Mesendoderm (in vitro differentiated cells): ENCODE measurements around the gene GALNT5.
"Not testable (repeated sequence)": the region's sequence is repeated elsewhere in the genome, so short reads cannot be mapped to it uniquely, and the experiment has no call there.

Experiments
- DNase-seq: peaks from one replicate; pipeline ENCODE4 v3.0.0; 2013
- H2AK5ac ChIP-seq: 2 replicates; pipeline ENCODE4 v1.6.1; 2013; ENCODE audit warnings: low read length, inconsistent platforms
- H2BK120ac ChIP-seq: 2 replicates; pipeline ENCODE4 v1.6.1; 2013; ENCODE audit warnings: low read depth, mild to moderate bottlenecking, low read length, moderate library complexity, mixed read lengths
- H2BK15ac ChIP-seq: replicated peaks from 2 replicates; pipeline ENCODE4 v1.6.1; 2013; ENCODE audit warnings: low read depth, mild to moderate bottlenecking, moderate library complexity
- H2BK5ac ChIP-seq: 2 replicates; pipeline ENCODE4 v1.6.1; 2013; ENCODE audit warnings: low read length, inconsistent platforms
- H3K18ac ChIP-seq: 2 replicates; pipeline ENCODE4 v1.6.1; 2013; ENCODE audit warnings: mild to moderate bottlenecking, low read length, mixed read lengths
- H3K23ac ChIP-seq: one replicate; pipeline ENCODE4 v1.6.1; 2013; ENCODE audit warnings: low read length
- H3K27ac ChIP-seq: 2 replicates; pipeline ENCODE4 v1.5.1; 2013; ENCODE audit warnings: low read depth, mild to moderate bottlenecking, inconsistent platforms, low read length, moderate library complexity
- H3K27me3 ChIP-seq: 2 replicates; pipeline ENCODE4 v1.6.1; 2013; ENCODE audit warnings: low read length, control low read depth, mild to moderate bottlenecking, inconsistent platforms; ENCODE audit not compliant: insufficient read depth, poor library complexity
- H3K36me3 ChIP-seq: 2 replicates; pipeline ENCODE4 v1.6.1; 2013; ENCODE audit warnings: low read length, inconsistent platforms; ENCODE audit not compliant: control insufficient read depth, insufficient read depth
- H3K4ac ChIP-seq: one replicate; pipeline ENCODE4 v1.6.1; 2013; ENCODE audit warnings: low read depth, mild to moderate bottlenecking, low read length, moderate library complexity
- H3K4me1 ChIP-seq: 2 replicates; pipeline ENCODE4 v1.6.1; 2013; ENCODE audit warnings: low read depth, low read length, inconsistent platforms; ENCODE audit not compliant: control insufficient read depth
- H3K4me2 ChIP-seq: 2 replicates; pipeline ENCODE4 v1.6.1; 2013; ENCODE audit warnings: low read length
- H3K4me3 ChIP-seq: 2 replicates; pipeline ENCODE4 v1.5.1; 2013; ENCODE audit warnings: mild to moderate bottlenecking, low read length
- H3K56ac ChIP-seq: one replicate; pipeline ENCODE4 v1.6.1; 2013; ENCODE audit warnings: low read length
- H3K79me1 ChIP-seq: 2 replicates; pipeline ENCODE4 v1.6.1; 2013; ENCODE audit warnings: low read length, inconsistent platforms
- H3K79me2 ChIP-seq: 2 replicates; pipeline ENCODE4 v1.6.1; 2013; ENCODE audit warnings: mild to moderate bottlenecking, low read length; ENCODE audit not compliant: control insufficient read depth, insufficient read depth
- H3K9ac ChIP-seq: 2 replicates; pipeline ENCODE4 v1.6.1; 2013; ENCODE audit warnings: low read length, inconsistent platforms
- H4K5ac ChIP-seq: one replicate; pipeline ENCODE4 v1.6.1; 2013; ENCODE audit warnings: low read length
- H4K8ac ChIP-seq: one replicate; pipeline ENCODE4 v1.6.1; 2013; ENCODE audit warnings: low read depth, mild to moderate bottlenecking, control low read depth, low read length, moderate library complexity
- WGBS: extraction: QIAGEN DNeasy Blood & Tissue Kit; methylation state at CpG from one replicate; pipeline ENCODE4 v1.1.7; 2013; ENCODE audit warnings: low lambda C conversion rate, missing lambda C conversion rate; ENCODE audit not compliant: insufficient coverage; ENCODE audit errors: extremely low coverage; 5-methylcytosine and 5-hydroxymethylcytosine counted together

GALNT5 gene

DNA sequence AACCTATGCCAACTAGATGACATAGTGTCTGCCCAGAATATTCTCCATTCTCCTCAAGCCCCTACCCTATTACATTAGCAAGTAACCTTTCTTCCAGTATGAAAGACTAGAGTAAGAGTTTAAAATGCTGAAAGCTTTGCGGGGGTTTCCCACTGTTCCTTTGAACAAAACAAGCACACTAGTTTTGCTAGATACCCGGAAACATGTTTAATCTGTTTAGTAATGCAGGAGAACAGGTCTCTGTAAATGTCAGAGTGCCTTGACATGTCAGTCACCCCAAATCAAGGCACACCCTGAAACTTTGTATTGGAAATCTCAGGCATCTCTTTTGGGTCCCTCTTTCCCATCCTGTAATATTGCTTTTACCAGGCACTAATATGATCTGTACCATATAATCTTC is 11.6 kb downstream of the GALNT5 start:
- Histone ChIP-seq H3K4ac (no peak overlapping the region), H4K5ac (no peak overlapping the region), H3K27me3 (no peaks in the 10 kb centered on the region), H3K4me1 (no peaks in the 10 kb centered on the region), H3K79me1 (no peaks in the 10 kb centered on the region), H3K18ac (no peak overlapping the region), H3K4me2 (no peak overlapping the region), H3K27ac (no peak overlapping the region), H2AK5ac (no peak overlapping the region), H3K9ac (no peak overlapping the region), H2BK120ac (no peak overlapping the region), H2BK15ac (no peak overlapping the region), H2BK5ac (no peak overlapping the region), H4K8ac (no peak overlapping the region), H3K23ac (no peak overlapping the region), H3K79me2 (no peaks in the 10 kb centered on the region), H3K56ac (no peak overlapping the region), H3K36me3 (no peaks in the 10 kb centered on the region), H3K4me3 (no peak overlapping the region)
- no peak for DNase-seq
- no CpG with 5 or more reads among the region's 2 CpGs for WGBS

DNA sequence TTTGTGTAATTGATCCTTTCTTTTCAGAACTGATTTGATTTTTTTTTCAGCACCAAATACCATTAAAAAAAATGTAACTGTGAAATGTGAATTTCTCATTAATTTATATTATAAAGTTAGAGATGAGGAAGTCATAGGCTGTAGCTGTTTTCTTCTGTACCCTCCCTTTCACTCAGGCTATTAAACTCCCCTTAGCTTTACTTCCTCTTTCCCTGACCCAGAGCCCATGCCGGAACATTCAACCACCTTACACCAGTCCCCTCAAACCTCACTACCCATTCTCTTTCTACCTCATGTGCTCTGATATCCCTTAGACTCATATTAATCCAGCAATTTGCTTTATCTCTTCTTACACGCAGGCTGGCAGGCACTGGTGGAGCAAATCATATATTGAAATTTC is 12.4 kb downstream of the GALNT5 start:
- Histone ChIP-seq H4K5ac (no peak overlapping the region), H3K27me3 (no peaks in the 10 kb centered on the region), H4K8ac (no peak overlapping the region), H3K4me3 (no peak overlapping the region), H2AK5ac (no peak overlapping the region), H2BK15ac (no peak overlapping the region), H3K4me1 (no peaks in the 10 kb centered on the region), H3K23ac (no peak overlapping the region), H3K27ac (no peak overlapping the region), H3K79me1 (no peaks in the 10 kb centered on the region), H3K18ac (no peak overlapping the region), H3K4ac (no peak overlapping the region), H2BK120ac (peak overlapping the region; percentile 28), H3K9ac (no peak overlapping the region), H3K56ac (no peak overlapping the region), H3K79me2 (no peaks in the 10 kb centered on the region), H3K36me3 (no peaks in the 10 kb centered on the region), H2BK5ac (no peak overlapping the region), H3K4me2 (no peak overlapping the region)
- no CpG with 5 or more reads among the region's 2 CpGs for WGBS
- DNase-seq, result no peak

DNA sequence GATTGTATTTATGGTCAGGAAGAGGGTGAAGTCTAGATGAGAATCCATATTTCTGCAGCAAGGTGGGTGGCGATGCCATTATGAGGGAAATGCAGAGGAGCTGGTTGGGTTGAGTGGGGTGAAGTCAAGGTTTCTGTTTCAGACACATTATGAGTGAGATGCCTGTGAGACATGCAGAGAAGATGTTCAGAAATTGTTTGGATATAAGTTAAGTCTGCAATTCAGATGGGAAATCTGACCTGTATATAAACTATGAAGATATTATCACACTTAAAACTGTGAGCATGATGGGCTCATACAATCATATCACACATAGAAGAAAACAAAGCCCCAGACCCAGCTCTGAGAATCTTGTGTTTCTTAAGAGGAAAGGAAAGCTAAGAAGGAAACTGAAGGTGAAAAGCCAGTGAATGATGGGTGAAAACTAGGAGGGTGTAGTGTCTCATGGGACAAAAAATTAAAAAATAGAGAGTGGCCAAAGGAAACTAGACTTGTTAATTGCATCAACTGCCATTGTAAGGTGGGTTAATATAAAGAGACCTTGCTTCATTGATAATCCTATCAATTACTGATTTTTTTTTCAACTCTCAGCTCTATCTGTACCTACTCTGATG is 14.2 kb downstream of the GALNT5 start:
- H4K5ac ChIP-seq, result no peak overlapping the region
- no peak overlapping the region for H3K23ac ChIP-seq
- no peak overlapping the region for H2BK5ac ChIP-seq
- H3K56ac ChIP-seq, result no peak overlapping the region
- H3K4me3 ChIP-seq, result no peak overlapping the region
- no peak overlapping the region for H2AK5ac ChIP-seq
- H3K18ac ChIP-seq, result no peak overlapping the region
- no peak overlapping the region for H3K4ac ChIP-seq
- no peak overlapping the region for H2BK15ac ChIP-seq
- H3K4me2 ChIP-seq, result no peak overlapping the region
- no peak overlapping the region for H3K27ac ChIP-seq
- H3K79me1 ChIP-seq, result no peaks in the 10 kb centered on the region
- no peak overlapping the region for H4K8ac ChIP-seq
- no peak overlapping the region for H3K9ac ChIP-seq
- no peaks in the 10 kb centered on the region for H3K79me2 ChIP-seq
- no peaks in the 10 kb centered on the region for H3K27me3 ChIP-seq
- H2BK120ac ChIP-seq, result no peak overlapping the region
- no peak for DNase-seq
- no CpG with 5 or more reads among the region's 1 CpG for WGBS
- no peaks in the 10 kb centered on the region for H3K4me1 ChIP-seq
- no peaks in the 10 kb centered on the region for H3K36me3 ChIP-seq

GRCh38 chr2:157279311-157279710 is 21.8 kb downstream of the GALNT5 start:
- H3K27ac ChIP-seq, H3K23ac ChIP-seq, H4K5ac ChIP-seq, H3K4me3 ChIP-seq, H3K79me1 ChIP-seq, DNase-seq, H3K36me3 ChIP-seq, H3K9ac ChIP-seq, H3K79me2 ChIP-seq, H2BK15ac ChIP-seq, H2BK120ac ChIP-seq, H4K8ac ChIP-seq, H3K56ac ChIP-seq, H2BK5ac ChIP-seq, H2AK5ac ChIP-seq, H3K4ac ChIP-seq, H3K4me1 ChIP-seq, H3K27me3 ChIP-seq, H3K4me2 ChIP-seq, H3K18ac ChIP-seq: not testable (repeated sequence)
- WGBS, result no CpG with 5 or more reads among the region's 7 CpGs

DNA sequence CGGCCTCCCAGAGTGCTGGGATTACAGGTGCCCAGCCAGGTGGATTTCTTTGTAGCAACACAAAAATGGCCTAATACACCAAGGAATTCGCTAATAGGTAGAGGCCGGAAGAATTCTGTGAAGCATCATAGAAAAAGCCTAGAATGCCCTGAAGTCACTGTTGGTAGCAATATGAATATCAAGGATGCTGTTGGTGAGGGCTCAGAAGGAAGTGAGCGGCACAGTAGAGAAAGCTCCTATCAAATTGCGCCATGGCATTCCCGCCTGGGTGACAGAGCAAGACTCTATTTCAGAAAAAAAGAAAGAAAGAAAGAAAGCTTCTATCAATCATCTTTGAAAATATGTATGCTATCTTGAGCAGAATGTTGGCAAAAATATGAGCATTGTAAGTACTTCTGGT is 23.8 kb downstream of the GALNT5 start:
- H3K9ac ChIP-seq, result no peak overlapping the region
- no peak overlapping the region for H2BK120ac ChIP-seq
- no peak overlapping the region for H3K23ac ChIP-seq
- no peak for DNase-seq
- H3K18ac ChIP-seq, result no peak overlapping the region
- no peak overlapping the region for H3K4me3 ChIP-seq
- H4K5ac ChIP-seq, result no peak overlapping the region
- H3K79me2 ChIP-seq, result no peaks in the 10 kb centered on the region
- H3K4me1 ChIP-seq, result no peaks in the 10 kb centered on the region
- H3K56ac ChIP-seq, result no peak overlapping the region
- no CpG with 5 or more reads among the region's 6 CpGs for WGBS
- H3K4me2 ChIP-seq, result no peak overlapping the region
- no peak overlapping the region for H3K4ac ChIP-seq
- H2BK15ac ChIP-seq, result no peak overlapping the region
- no peak overlapping the region for H2AK5ac ChIP-seq
- H2BK5ac ChIP-seq, result no peak overlapping the region
- no peak overlapping the region for H3K27ac ChIP-seq
- no peaks in the 10 kb centered on the region for H3K79me1 ChIP-seq
- H3K36me3 ChIP-seq, result no peaks in the 10 kb centered on the region
- H3K27me3 ChIP-seq, result no peaks in the 10 kb centered on the region
- no peak overlapping the region for H4K8ac ChIP-seq

- no peak overlapping the region for H2BK5ac ChIP-seq
Observed at GRCh38 chr2:157283468-157283867, 26.0 kb downstream of the GALNT5 start.

More at GRCh38 chr2:157283468-157283867, 26.0 kb downstream of the GALNT5 start:
- Histone ChIP-seq H2BK15ac (no peak overlapping the region), H4K8ac (no peak overlapping the region), H3K23ac (no peak overlapping the region), H3K27me3 (no peaks in the 10 kb centered on the region), H2BK120ac (no peak overlapping the region), H3K9ac (no peak overlapping the region), H3K56ac (no peak overlapping the region), H3K4me2 (no peak overlapping the region), H3K4ac (no peak overlapping the region), H2AK5ac (no peak overlapping the region), H4K5ac (no peak overlapping the region), H3K4me3 (no peak overlapping the region), H3K4me1 (no peaks in the 10 kb centered on the region), H3K79me1 (no peaks in the 10 kb centered on the region), H3K36me3 (no peaks in the 10 kb centered on the region), H3K79me2 (no peaks in the 10 kb centered on the region), H3K27ac (no peak overlapping the region), H3K18ac (no peak overlapping the region)
- WGBS, result no CpG with 5 or more reads among the region's 2 CpGs
- no peak for DNase-seq
